NCI-H82 treated with DMSO at 0.1 percent for 48 hours (cell line): ENCODE results near the gene STC2.

Source experiments
- DNase-seq: peaks from one replicate; lab custom pipeline; 2025; ENCODE audit not compliant: unreplicated experiment; lab: John Stamatoyannopoulos, UW

The STC2 gene

GRCh38 chr5:173314166-173314952 is 13.9 kb downstream of the STC2 start:
- no peak for DNase-seq

DNA sequence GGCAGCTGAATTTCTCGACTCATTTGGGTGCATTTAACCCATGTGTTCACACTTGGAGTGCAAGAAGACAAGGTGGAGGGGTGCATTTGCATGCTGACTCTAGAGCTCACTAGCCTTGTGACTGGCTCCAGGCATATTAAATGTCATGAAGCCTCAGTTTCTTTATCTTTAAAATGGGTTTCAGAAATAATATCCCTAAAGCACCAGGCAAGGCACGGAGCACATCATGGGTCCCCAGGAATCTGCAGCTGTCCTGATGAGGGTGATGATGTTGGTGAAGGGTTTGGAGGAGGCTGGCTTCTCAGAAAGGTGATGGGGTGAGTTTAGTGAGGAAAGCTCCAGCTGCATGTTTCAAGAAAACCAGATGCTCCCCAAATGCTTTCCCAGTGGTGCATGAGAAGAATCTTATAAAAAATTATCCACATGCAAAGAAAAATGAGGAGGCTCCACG is 14.8 kb downstream of the STC2 start:
- no peak for DNase-seq

GRCh38 chr5:173312821-173313220 is 15.4 kb downstream of the STC2 start:
- no peak for DNase-seq

DNA sequence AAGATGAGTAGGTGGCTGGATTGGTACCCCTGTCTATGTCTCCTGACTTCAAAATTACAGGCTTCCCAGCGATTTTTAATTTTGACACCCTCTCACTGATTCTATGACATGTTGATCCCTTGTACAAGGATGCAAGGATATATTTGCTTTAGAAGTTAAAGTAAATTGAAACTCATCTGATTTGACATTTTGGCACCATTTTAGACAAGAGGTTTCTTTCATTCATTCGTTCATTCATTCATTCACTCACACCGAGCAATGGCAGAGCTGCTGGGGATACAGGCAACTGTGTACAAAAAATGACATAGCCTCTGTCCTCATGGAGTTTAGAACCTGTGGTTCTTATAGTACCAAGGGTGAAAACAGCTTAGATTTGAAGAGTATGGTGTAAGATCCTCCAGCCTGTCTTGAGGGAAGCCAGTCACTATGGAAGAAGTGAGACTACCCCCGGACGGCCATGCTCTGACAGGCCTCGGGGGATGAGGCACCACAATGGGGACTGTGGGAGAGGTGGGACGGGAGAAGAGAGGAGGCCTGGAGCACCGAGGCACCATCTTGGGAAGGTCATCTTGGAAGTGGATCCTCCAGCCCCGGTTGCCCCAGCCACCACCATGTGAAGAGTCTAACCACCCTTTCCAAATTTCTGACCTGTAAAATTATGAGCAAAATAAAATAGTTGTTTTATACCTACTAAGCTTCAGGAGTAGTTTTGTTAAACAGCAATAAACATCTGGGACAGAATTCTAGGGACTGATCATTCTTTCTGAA is 16.2 kb downstream of the STC2 start:
- no peak for DNase-seq

- DNase-seq = no peak
These were observed 17.1 kb downstream of the STC2 start for GRCh38 chr5:173310861-173311785.

DNA sequence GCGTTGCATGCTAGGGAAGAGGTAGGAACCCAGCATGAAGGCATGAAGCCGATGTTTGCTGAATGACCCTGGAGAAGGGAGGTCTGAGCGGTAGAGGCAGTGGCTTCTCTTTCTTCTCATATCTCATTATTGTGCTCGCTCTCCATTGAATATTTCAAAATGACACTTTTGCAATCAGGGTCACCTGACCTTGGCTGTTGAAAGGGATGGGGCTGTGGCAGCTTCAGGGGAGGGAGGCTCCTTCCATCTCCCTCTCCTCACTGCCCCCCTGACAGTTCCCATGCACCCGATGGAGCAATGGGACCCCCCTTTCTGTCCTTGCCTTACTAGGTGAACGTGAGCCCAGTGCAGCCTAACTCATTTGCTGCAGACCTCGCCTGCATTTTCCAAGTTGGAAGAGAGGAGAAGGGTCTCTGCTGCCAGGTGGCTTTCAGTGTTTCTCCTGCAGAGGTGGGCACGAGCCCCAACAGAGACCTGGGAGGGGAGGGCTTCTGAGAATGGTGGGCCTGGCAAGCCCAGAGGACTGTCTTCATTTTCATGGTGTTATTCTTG is 17.9 kb downstream of the STC2 start:
- DNase-seq = no peak

DNA sequence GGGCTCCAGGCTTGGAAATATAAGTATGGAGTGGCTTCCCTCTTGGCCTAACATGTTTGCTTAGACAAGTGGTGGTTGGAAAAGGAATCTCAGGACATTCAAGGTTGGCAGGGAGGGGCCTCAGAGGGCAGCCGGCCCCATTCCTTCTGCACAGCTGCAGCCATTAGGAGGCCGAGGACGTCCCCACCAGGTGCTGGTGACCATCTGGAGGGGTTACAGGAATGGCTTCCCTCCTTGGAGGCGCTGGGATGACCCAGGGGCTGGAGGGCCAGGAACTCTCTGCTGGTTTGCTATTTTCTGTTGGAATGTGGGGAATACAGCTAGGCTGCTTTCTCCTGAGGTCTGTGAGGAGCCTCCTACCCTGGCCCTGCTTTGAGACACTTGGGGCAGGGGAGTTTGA is 18.5 kb downstream of the STC2 start:
- no peak for DNase-seq

DNA sequence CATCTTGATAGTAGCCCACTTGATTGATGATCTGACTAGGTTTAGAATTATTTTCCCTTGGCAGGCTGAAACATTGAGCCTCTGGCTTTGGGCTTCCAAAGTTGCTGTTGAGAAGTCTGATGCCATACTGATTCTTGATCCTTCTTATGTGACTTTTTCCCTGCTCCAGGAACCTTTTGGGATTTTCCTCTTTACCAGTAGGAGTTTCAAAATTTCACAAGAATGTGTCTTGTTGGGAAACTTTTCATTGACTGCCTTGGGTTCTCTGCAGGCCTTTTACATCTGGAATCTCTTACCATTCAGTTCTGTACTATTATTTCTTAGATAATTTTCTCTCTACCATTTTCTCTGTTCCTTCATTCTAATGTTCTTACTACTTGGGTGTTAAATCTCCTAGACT is 20.0 kb downstream of the STC2 start:
- DNase-seq = no peak

GRCh38 chr5:173307695-173308094 is 20.5 kb downstream of the STC2 start:
- no peak for DNase-seq

- DNase-seq = no peak
These were observed 21.5 kb downstream of the STC2 start for GRCh38 chr5:173306695-173307094.

DNA sequence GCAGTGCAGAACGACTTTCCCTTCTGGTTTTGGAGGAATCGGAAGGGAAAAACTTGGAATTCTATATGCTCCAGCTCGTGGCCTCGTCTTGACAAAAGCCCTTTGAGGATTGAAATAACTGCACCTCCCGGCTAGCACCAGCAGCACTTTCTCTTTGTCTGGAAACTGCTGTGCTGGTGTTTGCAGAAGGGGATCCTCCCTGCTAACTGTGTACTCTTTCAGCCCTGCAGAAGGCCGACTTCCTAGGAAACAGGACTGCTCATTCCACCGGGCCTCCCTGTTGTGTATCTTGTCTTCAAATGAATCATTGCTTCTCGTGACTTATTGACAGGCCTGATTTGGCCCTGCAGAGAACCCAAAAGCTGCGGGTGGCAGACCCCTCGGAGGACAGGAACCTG is 23.6 kb downstream of the STC2 start:
- DNase-seq = no peak

- no peak for DNase-seq
These were observed 24.2 kb downstream of the STC2 start for GRCh38 chr5:173303878-173304590.

DNA sequence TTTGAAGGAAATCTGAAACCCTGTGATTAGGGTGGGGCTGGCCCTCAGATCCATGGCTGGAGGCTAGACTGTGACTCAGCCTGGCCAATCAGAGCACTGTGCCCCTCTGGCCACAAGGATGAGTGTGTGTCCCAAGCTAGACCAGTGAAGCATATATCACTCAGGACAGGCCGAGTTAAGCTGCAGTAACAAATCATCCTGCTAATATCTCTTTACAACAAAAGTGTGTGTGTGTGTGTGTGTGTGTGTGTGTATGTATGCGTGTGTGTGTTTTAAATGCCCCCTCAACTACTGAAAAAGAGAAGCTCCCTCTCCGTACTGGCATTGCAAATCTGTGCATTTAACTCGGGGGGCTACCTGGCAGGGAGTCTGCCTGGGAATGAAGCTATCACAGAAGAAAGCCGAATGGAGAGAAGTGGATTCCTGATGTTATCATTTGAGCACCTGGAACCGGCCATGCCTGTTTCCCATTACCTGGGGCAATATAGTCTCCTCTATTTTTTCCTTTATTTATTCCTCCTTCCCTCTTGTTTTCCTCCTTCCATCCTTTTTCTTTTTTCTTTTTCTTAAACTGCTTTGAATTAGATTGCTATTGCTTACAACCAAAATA is 25.6 kb downstream of the STC2 start:
- no peak for DNase-seq

DNA sequence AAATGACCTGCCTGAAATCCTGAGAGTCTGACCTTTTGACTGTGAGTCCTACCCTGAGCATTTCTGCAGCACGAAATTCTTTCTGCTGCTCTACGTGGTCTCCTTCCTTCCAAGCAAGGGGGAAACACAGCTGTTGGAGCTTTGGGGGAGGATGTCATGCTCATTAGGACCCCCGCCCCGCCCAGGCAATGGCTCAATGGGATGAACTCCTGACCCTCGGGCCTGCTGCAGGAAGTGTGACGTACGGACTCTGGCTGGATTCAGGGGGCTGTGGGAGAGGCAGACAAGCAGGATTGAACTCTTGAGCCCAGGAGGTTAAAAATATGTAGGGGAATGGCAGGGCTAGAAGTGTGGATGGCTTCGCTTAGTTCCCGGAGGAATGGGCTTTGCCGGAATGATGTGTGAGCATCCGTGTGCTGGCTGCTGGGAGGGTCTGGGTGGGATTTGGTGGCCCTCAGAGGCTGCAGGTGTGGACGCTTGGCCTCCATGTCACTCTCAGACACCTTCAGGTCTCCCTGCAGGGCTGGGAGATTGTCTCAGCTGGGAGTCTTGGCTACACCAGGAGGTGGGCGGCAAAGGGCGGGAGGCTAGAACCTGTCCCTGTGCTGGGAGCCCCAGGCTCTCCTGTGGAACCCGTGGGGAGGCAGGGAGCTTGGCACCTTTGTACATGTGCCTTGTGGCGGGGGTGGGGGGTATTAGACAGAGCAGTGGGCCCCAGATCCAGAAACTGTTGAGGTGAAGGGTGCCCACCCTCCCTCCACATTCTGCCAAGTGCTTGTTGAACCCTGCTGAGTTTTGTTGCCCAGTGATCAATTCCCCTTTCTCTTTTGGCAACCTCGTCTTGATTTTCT is 26.3 kb downstream of the STC2 start:
- DNase-seq = no peak

DNA sequence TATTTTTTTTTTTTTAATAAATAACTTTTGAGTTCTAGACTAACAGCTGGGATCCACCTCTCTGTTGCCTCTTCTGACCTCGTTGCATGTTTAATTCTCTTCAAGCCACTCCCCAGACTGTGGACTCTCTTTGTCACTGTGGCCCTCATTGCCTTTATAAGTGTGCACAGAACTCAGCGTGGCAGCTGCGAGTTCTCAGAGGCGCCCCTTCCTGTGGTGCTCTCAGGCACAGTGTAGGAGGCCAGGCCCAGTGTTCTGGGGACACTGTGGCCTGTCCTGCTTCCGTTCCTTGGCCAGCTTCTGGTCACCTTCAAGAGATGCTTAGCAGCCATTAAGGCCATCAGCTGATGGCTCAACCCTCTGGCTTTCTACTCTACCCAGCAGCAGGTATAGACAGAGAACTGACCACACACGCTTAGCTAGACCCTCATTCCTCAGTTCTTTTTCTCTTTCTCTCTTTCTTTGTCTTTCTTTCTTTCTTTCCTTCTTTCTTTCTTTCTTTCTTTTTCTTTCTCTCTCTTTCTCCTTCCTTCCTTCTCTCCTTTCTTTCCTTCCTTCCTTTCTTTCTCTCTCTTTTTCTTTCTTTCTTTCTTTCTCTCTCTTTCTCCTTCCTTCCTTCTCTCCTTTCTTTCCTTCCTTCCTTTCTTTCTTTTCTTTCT is 27.7 kb downstream of the STC2 start:
- no peak for DNase-seq

DNA sequence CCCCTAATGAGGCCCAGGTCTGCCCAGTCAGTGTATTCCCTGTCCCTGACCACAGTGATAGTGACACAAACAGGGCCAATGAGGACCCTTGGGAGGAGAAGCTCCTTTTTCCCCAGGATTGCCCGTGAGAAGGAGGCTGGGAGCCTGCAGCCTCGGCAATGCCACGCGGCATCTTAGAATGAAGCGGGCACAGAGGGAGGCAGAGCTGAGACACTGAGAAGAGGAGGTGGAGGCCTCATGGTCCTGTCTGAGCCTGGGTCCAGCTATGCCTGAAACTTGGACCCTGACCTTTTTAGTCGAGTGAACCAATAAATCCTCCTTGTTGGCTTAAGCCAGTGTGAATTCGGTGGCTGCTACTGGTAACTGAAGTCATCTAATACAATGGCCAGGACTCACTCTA is 28.4 kb downstream of the STC2 start:
- DNase-seq = no peak

- DNase-seq = no peak
These were observed 29.8 kb downstream of the STC2 start for GRCh38 chr5:173298213-173298926.

DNA sequence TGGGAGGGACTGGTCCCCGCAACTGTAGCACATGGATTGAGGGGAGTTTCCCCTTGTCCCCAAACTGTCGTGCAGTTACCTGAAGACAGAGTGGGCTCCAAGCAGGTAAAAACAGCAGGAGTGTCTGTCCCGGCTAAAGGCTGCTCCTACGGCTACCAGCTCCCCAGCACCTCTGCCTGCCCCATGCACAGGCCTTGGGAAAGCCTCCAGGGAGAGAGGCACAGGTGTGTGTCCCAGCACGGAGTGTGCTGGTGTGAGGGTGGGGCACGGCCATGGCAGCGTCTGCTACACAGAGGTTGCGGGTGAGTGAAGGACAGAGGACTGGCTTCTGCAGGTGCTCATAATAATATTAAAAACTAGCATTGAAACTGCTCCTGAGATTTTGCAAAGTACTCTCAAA is 30.4 kb downstream of the STC2 start:
- DNase-seq = no peak
